ENCODE results near the gene C1QBP. TPM values are rescaled to one million over a fixed set of nuclear protein-coding genes. Genes with fewer than 3 reads are reported as not detected.
"Not testable (repeated sequence)": the region's sequence is repeated elsewhere in the genome, so short reads cannot be mapped to it uniquely, and the experiment has no call there.

The C1QBP gene
- total RNA-seq, 1 experiment from 2014 or later: 457 TPM

DNA sequence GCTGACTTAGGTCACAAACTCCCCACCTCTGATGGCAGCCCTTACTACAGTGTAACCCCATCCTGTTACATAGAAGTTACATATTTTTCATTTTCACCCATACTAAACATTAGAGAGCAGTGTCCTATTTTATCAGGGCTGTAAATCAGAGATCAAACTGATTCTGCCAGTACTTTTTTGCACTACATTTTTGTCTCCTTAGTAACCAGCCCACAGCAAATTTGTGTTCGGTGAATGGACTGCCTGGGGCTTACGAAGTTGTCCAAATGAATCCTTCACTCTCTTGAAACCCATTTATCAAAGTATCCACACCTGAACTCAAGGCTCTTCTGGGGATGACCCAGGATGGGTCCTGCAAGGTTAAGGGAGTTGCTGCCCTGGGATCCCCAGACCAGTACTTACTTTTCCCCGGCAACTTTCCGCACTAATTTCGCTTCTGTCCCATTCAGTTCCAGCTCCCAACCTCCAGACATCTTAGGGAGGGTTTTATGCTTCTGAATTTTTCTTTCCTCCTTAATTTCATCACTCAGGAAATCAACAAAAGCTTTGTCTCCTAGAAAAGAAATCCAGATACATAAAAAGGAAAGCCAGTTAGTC is 1.1 kb downstream of the C1QBP start:
- intact Hi-C loops (cut with micrococcal nuclease; ENCODE audit: unreplicated experiment): loop anchor here (10.0 kb wide), 1 partner anchor 183 kb away; no protein-coding TSS in a partner anchor
- BruUV-seq (replicated peaks): no TSS peak
- peaks cover 21% of the 10 kb centered on the region for H3K4me1 ChIP-seq (ENCODE audit: insufficient read depth, low read length, poor library complexity, severe bottlenecking)
- DNase-seq (ENCODE audit: low spot score): no peak
- ChIA-PET POLR2A (ENCODE audit: low non-redundant PET) (no interaction called here), CTCF (no interaction called here)
- peaks cover 58% of the 10 kb centered on the region for H3K36me3 ChIP-seq (ENCODE audit: insufficient read depth, low read length, poor library complexity, severe bottlenecking)
- H3K27ac ChIP-seq (ENCODE audit: low read depth, low read length, poor library complexity, severe bottlenecking): peak overlapping the region; percentile 86
- peak overlapping the region; percentile 96 for H3K4me3 ChIP-seq (ENCODE audit: low read depth, low read length, poor library complexity, severe bottlenecking)
- no peak for TF ChIP-seq EZH2 (IDR thresholded peaks at IDR 0.05; ENCODE audit: borderline replicate concordance, low read depth, low read length, poor library complexity, severe bottlenecking)
- no peak for TF ChIP-seq CTCF (conservative IDR thresholded peaks at IDR 0.05; ENCODE audit: low read depth, low read length)
- H3K9me3 ChIP-seq (ENCODE audit: low read depth, low read length, poor library complexity, severe bottlenecking): no peaks in the 10 kb centered on the region
- no peaks in the 10 kb centered on the region for H3K27me3 ChIP-seq (replicated peaks; ENCODE audit: insufficient read depth, low read depth, low read length, poor library complexity)

- BruUV-seq (replicated peaks): not testable (repeated sequence)
- H3K36me3 ChIP-seq (ENCODE audit: insufficient read depth, low read length, poor library complexity, severe bottlenecking): peaks cover 72% of the 10 kb centered on the region
These were observed 3.1 kb downstream of the C1QBP start for GRCh38 chr17:5435781-5436315.

DNA sequence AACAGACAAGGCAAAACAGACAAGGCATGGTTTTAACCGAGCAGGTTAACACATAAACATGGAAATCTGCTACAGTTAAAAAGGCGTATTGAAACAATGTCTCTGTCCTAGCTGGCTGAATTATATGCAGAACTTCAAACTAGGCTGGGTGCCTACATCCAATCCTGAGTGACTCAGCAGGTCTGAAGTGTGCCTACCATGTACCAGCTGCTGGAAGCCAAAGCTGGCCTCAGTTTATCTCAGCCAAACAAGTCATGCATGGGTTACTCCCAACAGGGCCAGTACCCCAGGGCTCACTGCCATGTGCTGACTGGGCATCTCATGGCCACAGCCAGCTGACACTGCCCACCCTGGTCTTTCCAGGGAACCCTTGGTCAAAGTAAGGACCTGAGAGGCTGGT is 4.0 kb downstream of the C1QBP start:
- no peak overlapping the region for H3K4me3 ChIP-seq (ENCODE audit: low read depth, low read length, poor library complexity, severe bottlenecking)
- ChIA-PET POLR2A (ENCODE audit: low non-redundant PET) (no interaction called here), CTCF (no interaction called here)
- peak overlapping the region; percentile 20 for H3K27ac ChIP-seq (ENCODE audit: low read depth, low read length, poor library complexity, severe bottlenecking)
- peaks cover 80% of the 10 kb centered on the region for H3K36me3 ChIP-seq (ENCODE audit: insufficient read depth, low read length, poor library complexity, severe bottlenecking)
- BruUV-seq (replicated peaks): no TSS peak
- TF ChIP-seq EZH2 (IDR thresholded peaks at IDR 0.05; ENCODE audit: borderline replicate concordance, low read depth, low read length, poor library complexity, severe bottlenecking) (no peak), CTCF (conservative IDR thresholded peaks at IDR 0.05; ENCODE audit: low read depth, low read length) (no peak)
- intact Hi-C loops (cut with micrococcal nuclease; ENCODE audit: unreplicated experiment): loop anchor here (10.0 kb wide), 1 partner anchor 180 kb away; no protein-coding TSS in a partner anchor
- peaks cover 21% of the 10 kb centered on the region for H3K4me1 ChIP-seq (ENCODE audit: insufficient read depth, low read length, poor library complexity, severe bottlenecking)
- no peaks in the 10 kb centered on the region for H3K9me3 ChIP-seq (ENCODE audit: low read depth, low read length, poor library complexity, severe bottlenecking)
- no peak for DNase-seq (ENCODE audit: low spot score)
- no peaks in the 10 kb centered on the region for H3K27me3 ChIP-seq (replicated peaks; ENCODE audit: insufficient read depth, low read depth, low read length, poor library complexity)

More at GRCh38 chr17:5435781-5436315, 3.1 kb downstream of the C1QBP start:
- POLR2A ChIA-PET (ENCODE audit: low non-redundant PET): interaction anchor here (0.7 kb wide), 1 partner anchor 134 kb away, joined by 9 read pairs; no protein-coding TSS in a partner anchor
- H3K9me3 ChIP-seq (ENCODE audit: low read depth, low read length, poor library complexity, severe bottlenecking); H3K4me3 ChIP-seq (ENCODE audit: low read depth, low read length, poor library complexity, severe bottlenecking); H3K27ac ChIP-seq (ENCODE audit: low read depth, low read length, poor library complexity, severe bottlenecking); CTCF ChIA-PET; H3K27me3 ChIP-seq (replicated peaks; ENCODE audit: insufficient read depth, low read depth, low read length, poor library complexity): not testable (repeated sequence)
- peak; percentile 44 for DNase-seq (ENCODE audit: low spot score)
- intact Hi-C loops (cut with micrococcal nuclease; ENCODE audit: unreplicated experiment): loop anchor here (10.0 kb wide), 1 partner anchor 181 kb away; no protein-coding TSS in a partner anchor
- H3K4me1 ChIP-seq (ENCODE audit: insufficient read depth, low read length, poor library complexity, severe bottlenecking): peaks cover 21% of the 10 kb centered on the region

All from A673 (cell line).